SKM-1 (cell line): Measurements from ENCODE around the gene CRNKL1.

ENCODE experiments used
- DNase-seq: peaks from one replicate; lab custom pipeline; 2025; ENCODE audit not compliant: unreplicated experiment; lab: John Stamatoyannopoulos, UW

The CRNKL1 gene

GRCh38 chr20:20063941-20064702 is 11.9 kb upstream of the CRNKL1 start:
- DNase-seq = no peak

- no peak for DNase-seq
These were observed 8.2 kb upstream of the CRNKL1 start for GRCh38 chr20:20060234-20060998.

- no peak for DNase-seq
These were observed 546 bp downstream of the CRNKL1 start for GRCh38 chr20:20051767-20052073.

- no peak for DNase-seq
These were observed 12.4 kb downstream of the CRNKL1 start for GRCh38 chr20:20039752-20040387.

GRCh38 chr20:20038586-20038985 is 13.7 kb downstream of the CRNKL1 start:
- no peak for DNase-seq

- no peak for DNase-seq
These were observed 14.3 kb downstream of the CRNKL1 start for GRCh38 chr20:20037960-20038359.

GRCh38 chr20:20036756-20037155 is 15.5 kb downstream of the CRNKL1 start:
- no peak for DNase-seq

GRCh38 chr20:20034486-20034885 is 17.8 kb downstream of the CRNKL1 start:
- DNase-seq = no peak

- DNase-seq = no peak
These were observed 20.5 kb downstream of the CRNKL1 start for GRCh38 chr20:20031790-20032189.

GRCh38 chr20:20027284-20027683 is 25.0 kb downstream of the CRNKL1 start:
- DNase-seq = no peak

- DNase-seq = no peak
These were observed 27.3 kb downstream of the CRNKL1 start for GRCh38 chr20:20024942-20025341.

- no peak for DNase-seq
These were observed 28.9 kb downstream of the CRNKL1 start for GRCh38 chr20:20023395-20023794.

GRCh38 chr20:20022498-20022897 is 29.8 kb downstream of the CRNKL1 start:
- no peak for DNase-seq

- no peak for DNase-seq
These were observed 30.4 kb downstream of the CRNKL1 start for GRCh38 chr20:20021835-20022234.

- DNase-seq = no peak
These were observed 31.4 kb downstream of the CRNKL1 start for GRCh38 chr20:20020908-20021307.

- no peak for DNase-seq
These were observed 33.1 kb downstream of the CRNKL1 start for GRCh38 chr20:20019123-20019522.

GRCh38 chr20:20018366-20018765 is 33.9 kb downstream of the CRNKL1 start:
- no peak for DNase-seq

- DNase-seq = no peak
These were observed 34.5 kb downstream of the CRNKL1 start for GRCh38 chr20:20017844-20018185.

GRCh38 chr20:20017001-20017843 is 35.0 kb downstream of the CRNKL1 start, which contains the start of gene NAA20:
NAA20 (plus strand) TSS chr20:20017362; CDS start chr20:20017397, 35 bp downstream.
- peak; percentile 89 for DNase-seq

GRCh38 chr20:20014659-20015058 is 37.6 kb downstream of the CRNKL1 start:
- DNase-seq = no peak

- no peak for DNase-seq
These were observed 39.7 kb downstream of the CRNKL1 start for GRCh38 chr20:20012541-20012940.
